Natural killer cell (primary cell): ENCODE measurements around the gene PIBF1. TPM values are rescaled to one million over a fixed set of nuclear protein-coding genes. Genes with fewer than 3 reads are reported as not detected.

Experiments
- ATAC-seq, 3 donors: fragments of 150-1000 bp in 2 of 3; fragments of 200-7000 bp in 1 of 3; cut with Tn5 transposase; 1 replicate in 1 of 3; 2 replicates in 2 of 3; pipeline ENCODE4 v1.10.0; 2021; ENCODE audit warnings: mild to moderate bottlenecking in 2 of 3, moderate library complexity in 2 of 3
- DNase-seq, 2 donors: peaks; one replicate each; pipeline versions ENCODE4 v3.0.0 to v3.0.0-alpha.2; 2013 to 2021; ENCODE audit warnings: mixed read lengths in 1 of 2
- H3K27ac ChIP-seq: one replicate; pipeline ENCODE4 v1.5.1; 2013; ENCODE audit warnings: mild to moderate bottlenecking, low read length
- H3K27me3 ChIP-seq: one replicate; pipeline ENCODE4 v1.6.1; 2013; ENCODE audit warnings: low read length; ENCODE audit not compliant: control insufficient read depth, insufficient read depth
- H3K36me3 ChIP-seq: one replicate; pipeline ENCODE4 v1.6.1; 2013; ENCODE audit warnings: low read length; ENCODE audit not compliant: control insufficient read depth, insufficient read depth
- H3K4me1 ChIP-seq: one replicate; pipeline ENCODE4 v1.6.1; 2013; ENCODE audit warnings: low read length; ENCODE audit not compliant: control insufficient read depth, insufficient read depth
- H3K4me3 ChIP-seq: one replicate; pipeline ENCODE4 v1.5.1; 2013; ENCODE audit warnings: low read length
- H3K9me3 ChIP-seq: one replicate; pipeline ENCODE4 v1.6.1; 2013; ENCODE audit warnings: low read length; ENCODE audit not compliant: control insufficient read depth, insufficient read depth
- H3K27ac Mint-ChIP-seq, 2 donors: one replicate each; pipeline ENCODE4 v1.8.0; 2022; ENCODE audit warnings: mild to moderate bottlenecking in 2 of 2, mixed read lengths in 2 of 2, moderate library complexity in 1 of 2
- H3K27me3 Mint-ChIP-seq, 2 donors: one replicate each; pipeline ENCODE4 v1.8.0; 2022; ENCODE audit warnings: low read depth in 2 of 2, mixed read lengths in 2 of 2
- H3K36me3 Mint-ChIP-seq: one replicate; pipeline ENCODE4 v1.8.0; 2022; ENCODE audit warnings: mixed read lengths
- H3K4me1 Mint-ChIP-seq, 2 donors: one replicate each; pipeline ENCODE4 v1.8.0; 2022; ENCODE audit warnings: mixed read lengths in 2 of 2
- H3K4me3 Mint-ChIP-seq: one replicate; pipeline ENCODE4 v1.8.0; 2022; ENCODE audit warnings: mild to moderate bottlenecking, moderate library complexity, mixed read lengths
- H3K9me3 Mint-ChIP-seq, 2 donors: one replicate each; pipeline ENCODE4 v1.8.0; 2022; ENCODE audit warnings: mixed read lengths in 2 of 2
- CTCF ChIP-seq: fragments of 200-600 bp; IDR thresholded peaks from one replicate; pipeline ENCODE4 v1.8.0; 2022; ENCODE audit warnings: antibody characterized with exemption
- WGBS: methylation state at CpG from one replicate; pipeline ENCODE4 v1.1.7; 2013; ENCODE audit warnings: missing lambda C conversion rate; ENCODE audit not compliant: insufficient coverage; 5-methylcytosine and 5-hydroxymethylcytosine counted together
- intact Hi-C: fragments of 100-400 bp; cut with micrococcal nuclease; formaldehyde crosslinking; loops from one replicate; pipeline ENCODE4 v1.14.2; 2022
- total RNA-seq, 4 donors: library from RNA; stranded (reverse); fragments of 120-200 nt in 1 of 4; gene quantifications; one replicate each; pipeline versions ENCODE4 v1.2.3 to v1.2.4, GENCODE V29; 2013 to 2022

The PIBF1 gene
- total RNA-seq, 3 donors from 2014 or later (not counting 1 experiment from before 2014, with no cell fraction given), result 21.9 to 37.8 (median 27.8) TPM

GRCh38 chr13:73038064-73038463 lies 256.1 kb downstream of the PIBF1 start:
- TF ChIP-seq CTCF, result no peak
- H3K36me3 Mint-ChIP-seq, result no peaks in the 10 kb centered on the region
- H3K27ac ChIP-seq, result no peak overlapping the region
- no peaks in the 10 kb centered on the region for H3K9me3 Mint-ChIP-seq
- H3K4me1 ChIP-seq, result no peaks in the 10 kb centered on the region
- H3K9me3 ChIP-seq, result no peaks in the 10 kb centered on the region
- no peak overlapping the region for H3K4me3 ChIP-seq
- no peak for ATAC-seq
- H3K36me3 ChIP-seq, result no peaks in the 10 kb centered on the region
- H3K4me1 Mint-ChIP-seq, result no peaks in the 10 kb centered on the region
- H3K27ac Mint-ChIP-seq, result no peak overlapping the region
- H3K27me3 ChIP-seq, result no peaks in the 10 kb centered on the region
- H3K27me3 Mint-ChIP-seq, result no peaks in the 10 kb centered on the region
- DNase-seq, result no peak
- H3K4me3 Mint-ChIP-seq, result no peak overlapping the region
- intact Hi-C loops, result no loop called here

DNA sequence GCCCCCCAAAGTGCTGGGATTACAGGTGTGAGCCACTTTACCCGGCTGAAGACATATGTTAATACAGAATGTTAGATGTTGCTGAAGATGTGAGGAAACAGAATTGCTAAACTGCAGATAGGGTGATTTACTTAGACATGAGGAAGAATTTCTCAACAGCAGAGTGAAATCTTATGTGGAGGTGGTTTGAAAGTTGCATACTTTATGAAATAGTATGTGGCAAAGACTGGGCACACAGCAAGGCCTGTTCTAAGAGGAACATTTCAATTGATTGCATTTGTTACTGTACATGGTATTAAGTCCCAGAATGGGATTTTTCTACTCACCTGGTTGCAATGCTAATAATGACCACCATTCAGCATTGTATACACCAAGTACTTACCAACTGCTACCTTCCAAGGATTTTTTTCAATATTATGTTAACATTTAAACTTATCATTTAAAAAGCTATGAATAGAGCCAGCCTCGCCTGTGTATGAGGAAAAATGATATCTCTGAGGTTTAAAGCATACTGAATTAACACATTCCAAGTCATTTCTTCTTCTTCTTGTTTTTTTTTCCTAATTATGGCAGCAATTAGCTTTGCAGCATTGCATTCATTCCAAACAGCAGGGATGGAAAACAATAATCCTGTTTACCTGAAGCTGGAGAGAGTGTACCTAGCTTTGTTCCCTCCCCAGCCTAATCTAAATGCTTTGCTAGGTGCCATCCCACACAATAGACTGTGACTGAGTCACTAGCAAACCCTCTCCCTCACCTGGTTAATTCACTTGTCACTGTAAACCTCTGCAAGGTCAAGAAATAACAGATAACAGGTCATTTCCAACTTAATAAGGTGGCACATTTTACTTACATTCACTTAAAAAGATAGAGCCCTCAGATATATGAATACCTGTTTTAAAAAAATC lies 257.5 kb downstream of the PIBF1 start:
- H3K9me3 Mint-ChIP-seq, result no peaks in the 10 kb centered on the region
- Histone ChIP-seq H3K27ac (no peak overlapping the region), H3K9me3 (no peaks in the 10 kb centered on the region), H3K4me1 (no peaks in the 10 kb centered on the region), H3K4me3 (no peak overlapping the region), H3K27me3 (no peaks in the 10 kb centered on the region), H3K36me3 (no peaks in the 10 kb centered on the region)
- ATAC-seq (no peak), DNase-seq (no peak)
- intact Hi-C loops, result no loop called here
- 86% methylated on average over 1 of the region's 2 CpGs for WGBS
- no peak overlapping the region for H3K27ac Mint-ChIP-seq
- no peaks in the 10 kb centered on the region for H3K4me1 Mint-ChIP-seq
- TF ChIP-seq CTCF, result no peak
- H3K4me3 Mint-ChIP-seq, result no peak overlapping the region
- H3K27me3 Mint-ChIP-seq, result no peaks in the 10 kb centered on the region
- no peaks in the 10 kb centered on the region for H3K36me3 Mint-ChIP-seq

DNA sequence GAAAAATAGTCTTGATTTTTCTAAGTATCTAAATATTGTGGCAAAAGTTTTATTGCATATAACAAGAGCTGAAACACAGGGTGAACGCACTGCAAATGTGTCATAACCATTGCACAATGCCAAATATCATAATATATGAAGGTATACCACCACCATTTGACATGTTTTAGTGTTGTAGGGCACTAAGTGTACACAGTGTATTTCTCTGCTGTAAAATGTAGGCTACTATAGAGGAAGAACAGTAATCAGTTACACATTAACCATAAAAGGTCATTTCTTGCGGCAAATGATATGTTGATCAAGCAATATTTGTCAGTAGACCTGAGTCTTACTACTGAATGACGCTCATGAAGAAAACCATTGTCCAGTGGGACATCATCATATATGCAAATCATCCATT lies 258.6 kb downstream of the PIBF1 start:
- Mint-ChIP-seq H3K27ac (no peak overlapping the region), H3K4me1 (no peaks in the 10 kb centered on the region), H3K9me3 (no peaks in the 10 kb centered on the region), H3K27me3 (no peaks in the 10 kb centered on the region), H3K4me3 (no peak overlapping the region), H3K36me3 (no peaks in the 10 kb centered on the region)
- no peak overlapping the region for H3K4me3 ChIP-seq
- H3K9me3 ChIP-seq, result no peaks in the 10 kb centered on the region
- intact Hi-C loops, result no loop called here
- H3K27ac ChIP-seq, result no peak overlapping the region
- H3K27me3 ChIP-seq, result no peaks in the 10 kb centered on the region
- DNase-seq (no peak), ATAC-seq (no peak)
- no peaks in the 10 kb centered on the region for H3K4me1 ChIP-seq
- 83% methylated on average over 2 of the region's 3 CpGs for WGBS
- H3K36me3 ChIP-seq, result no peaks in the 10 kb centered on the region
- TF ChIP-seq CTCF, result no peak
